GM18873 (cell line): Measurements from ENCODE around the gene CYTIP.
"Not testable (repeated sequence)": the region's sequence is repeated elsewhere in the genome, so short reads cannot be mapped to it uniquely, and the experiment has no call there.

ENCODE experiments used
- ATAC-seq: cut with Tn5 transposase; IDR thresholded peaks from one replicate; pipeline ENCODE4 v1.9.1; 2021; ENCODE audit warnings: mild to moderate bottlenecking, moderate library complexity, moderate number of reproducible peaks; ENCODE audit not compliant: unreplicated experiment, low FRiP score

The CYTIP gene

GRCh38 chr2:157427003-157427921 is 16.6 kb downstream of the CYTIP start:
- ATAC-seq, result no peak

GRCh38 chr2:157426477-157426994 is 17.4 kb downstream of the CYTIP start:
- no peak for ATAC-seq

GRCh38 chr2:157424374-157424773 is 19.5 kb downstream of the CYTIP start:
- no peak for ATAC-seq

GRCh38 chr2:157421964-157422363 is 21.9 kb downstream of the CYTIP start:
- ATAC-seq, result no peak

- ATAC-seq, result no peak
Observed at GRCh38 chr2:157421331-157421944, 22.5 kb downstream of the CYTIP start.

GRCh38 chr2:157420771-157421323 is 23.0 kb downstream of the CYTIP start:
- ATAC-seq, result peak; percentile 53

- ATAC-seq, result no peak
Observed at GRCh38 chr2:157419031-157419575, 24.8 kb downstream of the CYTIP start.

- no peak for ATAC-seq
Observed at GRCh38 chr2:157418239-157418641, 25.6 kb downstream of the CYTIP start.

- ATAC-seq, result no peak
Observed at GRCh38 chr2:157415591-157416101, 28.2 kb downstream of the CYTIP start.

- no peak for ATAC-seq
Observed at GRCh38 chr2:157414050-157414449, 29.8 kb downstream of the CYTIP start.

- ATAC-seq, result peak; percentile 89
Observed at GRCh38 chr2:157413326-157414035, 30.4 kb downstream of the CYTIP start.

- no peak for ATAC-seq
Observed at GRCh38 chr2:157411624-157412336, 32.1 kb downstream of the CYTIP start.

- not testable (repeated sequence) for ATAC-seq
Observed at GRCh38 chr2:157405398-157405797, 38.5 kb downstream of the CYTIP start.

GRCh38 chr2:157404363-157404762 is 39.5 kb downstream of the CYTIP start:
- ATAC-seq, result peak; percentile 98

GRCh38 chr2:157402801-157403485 is 40.9 kb downstream of the CYTIP start:
- ATAC-seq, result not testable (repeated sequence)

- no peak for ATAC-seq
Observed at GRCh38 chr2:157395811-157396210, 48.1 kb downstream of the CYTIP start.

- ATAC-seq, result no peak
Observed at GRCh38 chr2:157394928-157395327, 49.0 kb downstream of the CYTIP start.

GRCh38 chr2:157393348-157393747 is 50.5 kb downstream of the CYTIP start:
- no peak for ATAC-seq

GRCh38 chr2:157388827-157389226 is 55.1 kb downstream of the CYTIP start:
- ATAC-seq, result no peak
